GM10248 (cell line): ENCODE results near the gene ESYT1.

Experiments
- CTCF ChIA-PET: fragments of 300-600 bp; sonication (Branson Sonifier 250); formaldehyde crosslinking; extraction: SDS; loops from one replicate; lab custom pipeline; 2021; ENCODE audit warnings: antibody characterized with exemption; lab: Yijun Ruan, JAX
- POLR2A ChIA-PET: fragments of 350-650 bp; sonication (Branson Sonifier 250); formaldehyde crosslinking; extraction: SDS; loops from one replicate; lab custom pipeline; 2020; ENCODE audit warnings: antibody characterized with exemption; lab: Yijun Ruan, JAX
- DNase-seq: peaks from one replicate; pipeline ENCODE4 v3.0.0; 2012; ENCODE audit errors: extremely low spot score
- TF ChIP-seq, protein P1 (sequence below): IDR thresholded peaks from 2 replicates; pipeline ENCODE4 v1.5.1; 2012; ENCODE audit warnings: mild to moderate bottlenecking, low read depth; ENCODE audit errors: extremely low read depth, missing control alignments, control extremely low read depth

Gene ESYT1

DNA sequence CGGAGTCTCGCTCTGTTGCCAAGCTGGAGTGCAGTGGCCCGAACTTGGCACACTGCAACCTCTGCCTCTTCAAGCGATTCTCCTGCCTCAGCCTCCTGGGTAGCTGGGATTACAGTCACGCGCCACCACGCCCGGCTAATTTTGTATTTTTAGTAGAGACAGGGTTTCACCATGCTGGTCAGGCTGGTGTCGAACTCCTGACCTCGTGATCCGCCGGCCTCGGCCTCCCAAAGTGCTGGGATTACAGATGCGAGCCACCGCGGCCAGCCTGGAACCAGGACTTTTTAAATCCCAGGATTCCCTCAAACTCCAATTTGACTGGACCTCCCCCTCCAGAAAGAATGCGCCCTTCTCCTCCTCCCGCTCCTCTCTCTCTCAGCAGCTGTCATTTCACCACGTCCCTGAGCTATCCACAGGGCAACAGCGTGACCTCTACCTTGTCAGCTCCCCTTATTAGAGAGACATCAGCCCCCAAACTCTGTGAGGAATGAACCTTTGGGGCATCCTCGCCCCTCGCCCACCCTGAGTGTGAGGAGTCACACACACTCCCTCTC, 2.0 kb downstream of the ESYT1 start:
- ChIA-PET CTCF (interaction anchor here (1.8 to 14.7 kb wide), 2 partner anchors 13 to 58 kb away, joined by 6 to 243 read pairs; partner anchors contain the start of gene SMARCC2), POLR2A (interaction anchor here (0.6 kb wide), 1 partner anchor 117 kb away, joined by 7 read pairs; no protein-coding TSS in a partner anchor)
- TF ChIP-seq, protein P1, sequence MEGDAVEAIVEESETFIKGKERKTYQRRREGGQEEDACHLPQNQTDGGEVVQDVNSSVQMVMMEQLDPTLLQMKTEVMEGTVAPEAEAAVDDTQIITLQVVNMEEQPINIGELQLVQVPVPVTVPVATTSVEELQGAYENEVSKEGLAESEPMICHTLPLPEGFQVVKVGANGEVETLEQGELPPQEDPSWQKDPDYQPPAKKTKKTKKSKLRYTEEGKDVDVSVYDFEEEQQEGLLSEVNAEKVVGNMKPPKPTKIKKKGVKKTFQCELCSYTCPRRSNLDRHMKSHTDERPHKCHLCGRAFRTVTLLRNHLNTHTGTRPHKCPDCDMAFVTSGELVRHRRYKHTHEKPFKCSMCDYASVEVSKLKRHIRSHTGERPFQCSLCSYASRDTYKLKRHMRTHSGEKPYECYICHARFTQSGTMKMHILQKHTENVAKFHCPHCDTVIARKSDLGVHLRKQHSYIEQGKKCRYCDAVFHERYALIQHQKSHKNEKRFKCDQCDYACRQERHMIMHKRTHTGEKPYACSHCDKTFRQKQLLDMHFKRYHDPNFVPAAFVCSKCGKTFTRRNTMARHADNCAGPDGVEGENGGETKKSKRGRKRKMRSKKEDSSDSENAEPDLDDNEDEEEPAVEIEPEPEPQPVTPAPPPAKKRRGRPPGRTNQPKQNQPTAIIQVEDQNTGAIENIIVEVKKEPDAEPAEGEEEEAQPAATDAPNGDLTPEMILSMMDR, result no peak
- no peak for DNase-seq

DNA sequence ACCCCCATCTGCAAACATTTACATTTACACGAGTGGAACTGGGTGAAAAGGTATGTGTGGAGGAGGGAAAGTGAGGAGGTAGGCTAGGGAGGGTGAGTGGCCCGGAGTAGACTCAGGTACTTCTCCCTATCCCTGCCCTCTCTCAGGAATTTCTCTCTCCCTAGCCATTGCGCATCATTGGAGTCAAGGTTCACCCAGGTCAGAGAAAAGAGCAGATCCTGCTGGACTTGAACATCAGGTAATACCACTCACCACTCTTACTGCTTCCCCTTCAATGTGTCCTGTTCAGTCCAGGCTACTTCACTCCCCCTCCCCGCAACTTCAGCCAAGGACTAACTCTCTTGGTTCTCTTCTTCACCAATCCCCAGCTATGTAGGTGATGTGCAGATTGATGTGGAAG, 2.8 kb downstream of the ESYT1 start:
- ChIA-PET POLR2A (no interaction called here), CTCF (interaction anchor here (1.8 to 14.7 kb wide), 2 partner anchors 12 to 58 kb away, joined by 6 to 243 read pairs; partner anchors contain the start of gene SMARCC2)
- no peak for DNase-seq
- TF ChIP-seq, protein P1, result no peak

DNA sequence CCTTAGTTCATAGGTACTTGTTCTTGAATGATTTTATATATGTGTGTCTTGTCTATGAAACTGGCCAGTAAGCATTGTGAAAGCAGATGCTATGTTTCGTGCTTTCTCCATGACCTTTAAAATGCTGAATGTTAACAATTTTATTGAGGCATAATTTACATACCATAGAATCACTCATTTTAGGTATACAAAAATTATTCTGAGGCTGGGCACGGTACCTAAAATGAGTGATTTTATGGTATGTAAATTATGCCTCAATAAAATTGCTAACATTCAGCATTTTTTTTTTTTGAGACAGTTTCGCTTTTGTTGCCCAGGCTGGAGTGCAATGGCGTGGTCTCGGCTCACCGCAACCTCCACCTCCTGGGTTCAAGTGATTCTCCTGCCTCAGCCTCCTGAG, 6.8 kb downstream of the ESYT1 start:
- no peak for DNase-seq
- TF ChIP-seq, protein P1, result no peak
- POLR2A ChIA-PET, result no interaction called here
- CTCF ChIA-PET, result no interaction called here

DNA sequence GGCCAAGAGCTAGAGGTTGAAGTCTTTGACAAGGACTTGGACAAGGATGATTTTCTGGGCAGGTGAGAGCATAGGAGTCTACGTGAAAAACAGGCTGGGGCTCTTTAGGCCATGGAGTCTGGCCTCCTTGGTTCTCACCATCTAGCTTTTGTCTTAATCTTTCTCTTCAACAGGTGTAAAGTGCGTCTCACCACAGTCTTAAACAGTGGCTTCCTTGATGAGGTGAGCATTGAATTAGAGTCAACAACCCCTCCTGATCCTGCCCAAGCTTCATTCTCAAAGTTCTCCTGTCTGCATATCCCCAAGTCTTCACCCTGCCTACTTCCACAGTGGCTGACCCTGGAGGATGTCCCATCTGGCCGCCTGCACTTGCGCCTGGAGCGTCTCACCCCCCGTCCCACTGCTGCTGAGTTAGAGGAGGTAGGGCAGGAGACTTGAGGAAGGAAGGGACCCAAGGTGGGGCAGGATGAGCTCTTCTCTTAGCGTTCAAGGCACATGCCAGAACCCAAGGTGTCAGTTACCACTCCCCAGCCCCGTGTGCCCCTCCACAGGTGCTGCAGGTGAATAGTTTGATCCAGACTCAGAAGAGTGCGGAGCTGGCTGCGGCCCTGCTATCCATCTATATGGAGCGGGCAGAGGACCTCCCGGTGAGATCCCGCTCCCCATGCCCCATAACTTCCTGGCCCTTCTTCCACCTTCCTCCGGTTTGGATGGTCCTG, 9.9 kb downstream of the ESYT1 start:
- ChIA-PET POLR2A (interaction anchor here (0.7 kb wide), 1 partner anchor 67 kb away, joined by 3 read pairs; no protein-coding TSS in a partner anchor), CTCF (interaction anchor here (0.9 to 2.2 kb wide), 5 partner anchors 11 to 51 kb away, joined by 3 to 7 read pairs (median 4); partner anchors contain the start of genes SMARCC2 and ZC3H10)
- TF ChIP-seq, protein P1, result no peak
- no peak for DNase-seq

DNA sequence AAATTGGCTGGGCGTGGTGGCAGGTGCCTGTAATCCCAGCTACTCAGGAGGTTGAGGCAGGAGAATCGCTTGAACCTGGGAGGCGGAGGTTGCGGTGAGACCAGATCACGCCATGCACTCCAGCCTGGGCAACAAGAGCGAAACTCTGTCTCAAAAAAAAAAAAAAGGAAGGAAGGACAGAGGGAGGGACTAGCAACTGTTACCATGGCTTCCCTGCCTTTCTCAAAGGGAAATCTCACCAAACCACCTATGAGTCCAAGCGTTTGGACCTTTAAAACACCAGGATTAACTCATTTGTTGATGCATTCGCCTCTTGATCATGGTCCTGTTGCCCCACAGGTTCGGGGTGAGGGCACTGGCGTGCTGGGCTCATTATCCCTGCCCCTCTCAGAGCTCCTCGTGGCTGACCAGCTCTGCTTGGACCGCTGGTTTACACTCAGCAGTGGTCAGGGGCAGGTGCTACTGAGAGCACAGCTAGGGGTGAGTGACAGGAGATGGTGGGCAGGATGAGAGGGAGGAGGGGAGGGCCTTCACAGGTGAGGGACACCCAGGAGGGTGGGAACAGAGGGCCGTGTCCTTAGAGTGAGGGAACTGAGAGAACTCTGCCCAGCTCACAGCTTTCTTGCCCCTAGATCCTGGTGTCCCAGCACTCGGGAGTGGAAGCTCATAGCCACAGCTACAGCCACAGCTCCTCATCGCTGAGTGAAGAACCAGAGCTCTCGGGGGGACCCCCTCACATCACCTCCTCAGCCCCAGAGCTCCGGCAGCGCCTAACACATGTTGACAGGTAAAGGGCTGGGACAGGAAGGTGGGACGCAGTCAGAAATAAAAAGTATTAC, 14.1 kb downstream of the ESYT1 start:
- DNase-seq, result no peak
- TF ChIP-seq, protein P1, result no peak
- ChIA-PET POLR2A (interaction anchor here (1.3 kb wide), 1 partner anchor 38 kb away, joined by 4 read pairs; the partner anchor contains the start of gene PA2G4), CTCF (interaction anchor here (0.6 to 2.6 kb wide), 5 partner anchors 10 to 22 kb away, joined by 3 to 7 read pairs (median 5); partner anchors contain the start of genes ESYT1 and MYL6B)
